Amniotic stem cell (primary cell): ENCODE data around the gene FAT2.
"Not testable (repeated sequence)": the region's sequence is repeated elsewhere in the genome, so short reads cannot be mapped to it uniquely, and the experiment has no call there.

ENCODE experiments used
- DNase-seq: peaks from one replicate; lab custom pipeline; 2025; lab: John Stamatoyannopoulos, UW

Gene FAT2

DNA sequence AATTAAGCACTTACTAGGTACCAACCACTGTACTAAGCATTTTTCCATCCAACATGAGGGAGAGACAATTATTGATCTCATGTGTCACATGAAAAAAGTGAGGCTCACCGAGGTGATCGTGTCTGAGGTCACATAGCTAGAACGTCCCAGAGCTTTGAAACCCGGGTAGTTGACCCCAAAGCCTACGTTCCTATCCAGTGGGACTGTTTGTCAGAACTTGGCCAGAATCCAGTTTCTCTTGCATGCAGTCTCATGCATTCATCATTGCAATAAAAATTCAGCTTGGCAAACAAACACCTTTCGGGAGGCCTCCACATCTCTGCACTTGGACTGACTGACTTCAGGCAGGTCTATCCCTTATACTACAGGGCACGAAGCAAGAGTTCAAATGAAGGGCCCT lies 23.4 kb upstream of the FAT2 start:
- no peak for DNase-seq

GRCh38 chr5:151612689-151613427 lies 21.7 kb upstream of the FAT2 start:
- DNase-seq, result no peak

DNA sequence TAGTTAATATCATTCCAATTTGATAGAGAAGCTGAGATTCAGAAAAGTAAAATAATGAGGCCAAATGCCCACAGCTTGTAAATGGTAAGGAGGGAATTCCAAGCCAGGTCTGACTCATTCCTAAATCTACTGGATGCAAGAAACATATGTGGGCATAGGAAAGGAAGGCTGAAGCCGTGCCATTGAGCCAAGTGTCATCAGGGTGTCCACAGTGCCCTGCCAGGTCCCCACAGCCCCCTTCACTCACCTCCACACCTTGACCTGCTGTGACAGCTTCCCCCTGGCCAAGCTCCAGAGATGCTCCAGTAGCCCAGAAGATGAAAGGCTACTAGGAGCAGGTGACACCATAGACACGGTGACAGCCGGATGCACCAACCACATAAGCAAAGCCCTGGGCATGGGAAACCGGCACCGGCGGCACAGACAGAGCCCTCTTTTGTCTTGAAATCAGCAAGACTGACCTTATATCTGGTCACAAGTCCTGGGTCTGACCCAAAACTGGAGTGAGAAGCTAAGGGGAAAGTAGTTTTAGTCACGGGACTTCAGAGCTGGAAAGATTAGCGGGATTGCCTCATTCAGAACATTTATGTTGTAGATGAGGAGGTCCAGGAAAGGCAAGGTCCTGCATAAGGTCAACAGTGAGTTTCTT lies 20.1 kb upstream of the FAT2 start:
- DNase-seq, result no peak

GRCh38 chr5:151608522-151608921 lies 17.4 kb upstream of the FAT2 start:
- no peak for DNase-seq

- no peak for DNase-seq
Observed at GRCh38 chr5:151607304-151607703, 16.2 kb upstream of the FAT2 start.

- DNase-seq, result no peak
Observed at GRCh38 chr5:151605559-151605958, 14.4 kb upstream of the FAT2 start.

DNA sequence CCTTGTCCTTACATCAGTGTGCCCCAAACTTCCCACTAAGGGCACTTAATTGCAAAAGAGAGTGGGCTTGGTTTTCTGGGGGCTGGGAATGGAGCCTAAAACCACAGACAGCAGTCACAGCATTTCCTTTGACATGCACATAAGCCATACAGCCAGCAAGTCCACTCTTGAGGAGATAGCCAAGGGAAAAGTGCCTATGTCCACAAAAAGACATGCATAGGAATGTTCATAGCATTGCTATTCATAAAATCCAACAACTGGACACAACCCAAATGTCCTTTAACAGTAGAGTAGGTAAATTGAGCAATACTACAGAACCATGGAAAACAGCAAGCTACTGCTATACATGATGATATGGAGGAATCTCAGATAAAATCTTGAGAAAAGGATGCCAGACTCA lies 11.7 kb upstream of the FAT2 start:
- no peak for DNase-seq

DNA sequence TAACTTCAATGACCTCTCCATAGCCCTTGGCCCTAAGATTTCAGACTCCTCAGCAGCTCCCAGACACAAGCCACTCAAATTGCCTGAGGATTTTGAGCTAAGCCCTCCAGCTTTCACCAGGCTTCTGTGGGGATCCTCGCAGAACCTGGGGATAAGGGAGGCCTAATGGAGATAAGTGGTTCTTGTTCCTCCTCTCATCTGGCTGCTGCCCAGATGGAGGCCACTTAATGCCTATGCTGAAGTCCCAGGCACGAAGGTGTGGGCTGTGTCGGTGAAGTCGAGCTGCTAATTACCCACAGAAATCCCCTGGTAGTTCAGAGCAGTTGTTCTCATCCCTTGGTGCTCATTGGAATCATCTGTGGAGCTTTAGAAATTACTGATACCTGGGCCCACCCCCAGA lies 10.3 kb upstream of the FAT2 start:
- no peak for DNase-seq

DNA sequence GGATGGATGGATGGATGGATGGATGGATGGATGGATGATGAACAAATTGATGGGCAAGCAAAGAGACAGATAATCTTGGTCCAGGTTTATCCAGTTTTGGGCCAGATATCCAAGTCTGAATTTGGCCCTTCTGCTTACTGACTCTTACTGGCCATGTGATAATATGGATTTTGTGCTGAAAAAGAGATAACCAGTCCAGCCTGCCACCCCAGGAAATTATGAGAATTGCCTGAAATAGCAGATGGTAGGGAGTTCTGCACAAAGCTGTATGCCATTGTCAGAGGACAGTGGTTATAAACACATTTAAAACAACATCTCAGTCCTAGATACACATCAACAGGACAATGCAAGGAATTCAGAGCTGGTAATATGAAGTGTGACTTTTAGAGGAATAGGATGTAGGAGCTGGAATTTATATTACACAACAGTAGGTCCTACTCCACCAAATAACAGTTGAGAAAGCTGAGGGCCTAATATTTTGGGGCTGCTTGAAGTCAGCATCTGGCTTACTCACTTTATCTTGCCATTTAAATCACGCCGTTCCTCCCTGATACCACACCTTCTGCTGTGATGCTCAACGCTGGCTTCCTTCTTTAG lies 9.0 kb upstream of the FAT2 start:
- no peak for DNase-seq

DNA sequence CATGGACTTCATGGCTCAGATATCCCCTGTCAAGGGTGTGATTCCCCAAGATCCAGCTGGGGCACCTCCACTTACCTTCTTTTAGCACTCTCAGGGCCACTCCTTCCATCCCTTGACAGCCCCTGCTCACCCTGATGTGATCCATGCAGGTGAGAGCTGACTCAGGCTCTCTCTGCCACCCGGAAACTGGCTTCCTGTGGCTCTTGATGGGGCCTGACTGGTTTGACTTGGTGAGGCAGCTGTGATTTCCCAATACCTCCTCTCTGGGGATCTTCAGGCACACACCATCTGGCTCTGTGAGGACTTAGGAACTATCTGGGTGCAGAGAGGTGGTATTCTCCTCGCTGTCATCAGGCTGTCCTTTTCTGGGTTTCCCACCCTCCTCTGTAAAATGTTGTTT lies 7.9 kb upstream of the FAT2 start:
- DNase-seq, result no peak

GRCh38 chr5:151598549-151598948 lies 7.4 kb upstream of the FAT2 start:
- DNase-seq, result no peak

- no peak for DNase-seq
Observed at GRCh38 chr5:151597749-151598148, 6.6 kb upstream of the FAT2 start.

DNA sequence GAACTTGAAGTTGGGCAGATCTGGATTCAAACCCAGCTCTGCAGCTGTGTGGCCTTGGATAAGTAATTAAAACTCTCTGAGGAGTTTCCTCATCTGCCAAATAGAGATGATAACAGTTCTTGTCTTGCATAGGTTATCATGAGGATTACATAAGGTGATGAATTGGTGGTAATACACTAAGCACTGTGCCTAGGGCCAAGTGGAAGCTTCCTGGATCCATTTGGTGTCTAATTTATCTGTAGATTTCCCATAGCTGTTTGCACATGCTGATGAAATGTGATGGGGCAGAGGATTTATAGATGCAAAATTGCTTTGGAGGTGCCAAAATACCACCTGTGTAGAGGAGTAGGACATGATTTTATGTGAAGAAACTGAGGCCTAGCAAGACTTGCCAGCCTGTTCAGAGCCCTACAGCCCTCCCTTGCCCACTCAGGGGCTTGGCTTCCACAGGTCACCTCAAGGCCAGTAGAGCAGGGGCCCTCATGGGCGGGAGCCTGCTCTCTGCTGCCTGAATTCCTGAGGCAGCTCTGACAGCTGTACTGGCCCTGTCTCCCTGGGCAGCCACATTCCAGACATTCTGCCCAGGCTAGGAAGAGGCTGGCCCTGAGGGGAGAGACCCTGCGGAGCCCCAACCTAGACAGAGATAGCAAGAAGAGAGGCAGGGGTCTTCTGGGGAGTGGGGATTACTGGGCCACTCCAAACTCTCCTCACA lies 5.9 kb upstream of the FAT2 start:
- no peak for DNase-seq

- no peak for DNase-seq
Observed at GRCh38 chr5:151595411-151595826, 4.3 kb upstream of the FAT2 start.

GRCh38 chr5:151592855-151593408 lies 1.8 kb upstream of the FAT2 start:
- DNase-seq, result no peak

- no peak for DNase-seq
Observed at GRCh38 chr5:151589878-151590570, 1.1 kb downstream of the FAT2 start.

- no peak for DNase-seq
Observed at GRCh38 chr5:151587796-151588555, 3.2 kb downstream of the FAT2 start.

DNA sequence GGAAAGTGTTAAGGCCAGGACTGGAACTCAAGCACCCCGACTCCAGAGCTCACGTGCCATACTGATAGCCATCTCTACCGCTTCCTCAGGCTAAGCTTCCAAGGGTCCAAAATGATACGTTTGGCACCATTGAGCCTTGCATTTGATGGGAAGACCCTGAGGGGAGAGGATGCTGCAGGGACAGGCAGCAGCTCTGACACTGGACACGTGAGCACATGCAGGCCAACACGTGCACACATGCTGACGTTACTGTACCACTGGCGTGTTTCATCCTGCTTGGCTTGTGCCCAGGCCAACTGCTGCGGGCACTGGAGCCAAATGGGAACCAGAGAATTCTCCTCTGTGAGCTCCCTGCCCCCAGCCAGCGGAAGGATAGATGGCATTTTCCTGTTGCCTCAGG lies 5.2 kb downstream of the FAT2 start:
- DNase-seq, result no peak

DNA sequence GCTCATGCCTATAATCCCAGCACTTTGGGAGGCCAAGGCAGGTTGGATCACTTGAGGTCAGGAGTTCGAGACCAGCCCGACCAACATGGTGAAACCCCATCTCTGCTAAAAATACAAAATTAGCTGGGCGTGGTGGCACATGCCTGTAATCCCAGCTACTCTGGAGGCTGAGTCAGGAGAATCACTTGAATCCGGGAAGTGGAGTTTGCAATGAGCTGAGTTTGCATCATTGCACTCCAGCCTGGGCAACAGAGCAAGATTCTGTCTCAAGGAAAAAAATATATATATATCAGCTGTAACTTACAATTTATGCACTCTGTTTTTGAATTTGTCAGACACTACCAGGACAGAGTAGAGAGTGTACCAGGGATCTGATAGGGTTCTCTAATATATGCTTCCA lies 5.8 kb downstream of the FAT2 start:
- not testable (repeated sequence) for DNase-seq

- no peak for DNase-seq
Observed at GRCh38 chr5:151584057-151584937, 6.8 kb downstream of the FAT2 start.
